ENCODE measurements around the gene ZMAT2.

The ZMAT2 gene

GRCh38 chr5:140673187-140673976, 26.9 kb upstream of the ZMAT2 start, which contains the start of gene DND1:
DND1 (minus strand) TSS chr5:140673576; CDS start chr5:140673542, 34 bp downstream.
- FAIRE-seq = no peak
- no peak for DNase-seq (ENCODE audit: insufficient read length, low spot score)
- TF ChIP-seq POLR2A (IDR thresholded peaks at IDR 0.05; ENCODE audit: low read depth, low read length) (peak; percentile 36), POLR2AphosphoS5 (IDR thresholded peaks at IDR 0.05; ENCODE audit: low read depth, low read length) (peak; percentile 58), SPI1 (IDR thresholded peaks at IDR 0.05; ENCODE audit: low read depth, low read length) (no peak), TAF1 (IDR thresholded peaks at IDR 0.05; ENCODE audit: low read depth, low read length) (no peak), PAX5 (IDR thresholded peaks at IDR 0.05; ENCODE audit: insufficient read depth, low read length, severe bottlenecking) (no peak), POU2F2 (IDR thresholded peaks at IDR 0.05; ENCODE audit: low read depth, low read length) (no peak)

GRCh38 chr5:140674211-140674610, 26.0 kb upstream of the ZMAT2 start:
- DNase-seq (ENCODE audit: insufficient read length, low spot score) (no peak), FAIRE-seq (no peak)
- TF ChIP-seq POU2F2 (IDR thresholded peaks at IDR 0.05; ENCODE audit: low read depth, low read length) (no peak), SPI1 (IDR thresholded peaks at IDR 0.05; ENCODE audit: low read depth, low read length) (no peak), TAF1 (IDR thresholded peaks at IDR 0.05; ENCODE audit: low read depth, low read length) (no peak), PAX5 (IDR thresholded peaks at IDR 0.05; ENCODE audit: insufficient read depth, low read length, severe bottlenecking) (no peak)

DNA sequence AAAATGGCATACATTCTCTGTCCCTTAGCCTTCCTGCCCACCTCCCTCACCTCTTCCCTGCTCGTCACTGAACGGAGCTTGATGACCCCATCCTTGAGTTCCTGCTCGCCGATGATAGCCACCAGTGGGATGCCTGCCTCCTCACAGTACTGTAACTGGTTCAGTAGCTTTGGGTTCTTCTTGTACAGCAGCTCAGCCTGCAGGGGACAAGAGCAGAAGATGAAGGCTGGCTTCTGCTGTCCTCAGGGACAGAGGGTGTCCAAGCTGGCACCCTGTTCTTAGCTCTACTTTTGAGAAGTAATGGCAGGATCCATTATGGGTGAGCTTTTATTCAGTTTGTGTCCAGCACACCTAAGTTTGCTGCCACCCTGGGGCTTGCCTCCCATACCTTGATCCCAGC, 25.6 kb upstream of the ZMAT2 start:
- no peak for TF ChIP-seq SPI1 (IDR thresholded peaks at IDR 0.05; ENCODE audit: low read depth, low read length)
- no peak for TF ChIP-seq POU2F2 (IDR thresholded peaks at IDR 0.05; ENCODE audit: low read depth, low read length)
- no peak for TF ChIP-seq TAF1 (IDR thresholded peaks at IDR 0.05; ENCODE audit: low read depth, low read length)
- no peak for TF ChIP-seq PAX5 (IDR thresholded peaks at IDR 0.05; ENCODE audit: insufficient read depth, low read length, severe bottlenecking)
- peak; percentile 33; the same call in 1 of the 2 replicates for TF ChIP-seq POLR2A (IDR thresholded peaks at IDR 0.05; ENCODE audit: low read depth, low read length)
- TF ChIP-seq POLR2AphosphoS5 (IDR thresholded peaks at IDR 0.05; ENCODE audit: low read depth, low read length) = no peak
- FAIRE-seq = no peak
- DNase-seq (ENCODE audit: insufficient read length, low spot score) = no peak

- no peak for TF ChIP-seq TAF1 (IDR thresholded peaks at IDR 0.05; ENCODE audit: low read depth, low read length)
- no peak for TF ChIP-seq POU2F2 (IDR thresholded peaks at IDR 0.05; ENCODE audit: low read depth, low read length)
- TF ChIP-seq SPI1 (IDR thresholded peaks at IDR 0.05; ENCODE audit: low read depth, low read length) = no peak
- no peak for TF ChIP-seq POLR2A (IDR thresholded peaks at IDR 0.05; ENCODE audit: low read depth, low read length)
- no peak for TF ChIP-seq PAX5 (IDR thresholded peaks at IDR 0.05; ENCODE audit: insufficient read depth, low read length, severe bottlenecking)
- TF ChIP-seq POLR2AphosphoS5 (IDR thresholded peaks at IDR 0.05; ENCODE audit: low read depth, low read length) = no peak
- no peak for FAIRE-seq
- no peak for DNase-seq (ENCODE audit: insufficient read length, low spot score)
These were observed 22.3 kb upstream of the ZMAT2 start for GRCh38 chr5:140677947-140678346.

GRCh38 chr5:140678993-140679392, 21.3 kb upstream of the ZMAT2 start:
- no peak for TF ChIP-seq POLR2AphosphoS5 (IDR thresholded peaks at IDR 0.05; ENCODE audit: low read depth, low read length)
- TF ChIP-seq SPI1 (IDR thresholded peaks at IDR 0.05; ENCODE audit: low read depth, low read length) = no peak
- TF ChIP-seq TAF1 (IDR thresholded peaks at IDR 0.05; ENCODE audit: low read depth, low read length) = no peak
- no peak for TF ChIP-seq POU2F2 (IDR thresholded peaks at IDR 0.05; ENCODE audit: low read depth, low read length)
- no peak for TF ChIP-seq POLR2A (IDR thresholded peaks at IDR 0.05; ENCODE audit: low read depth, low read length)
- TF ChIP-seq PAX5 (IDR thresholded peaks at IDR 0.05; ENCODE audit: insufficient read depth, low read length, severe bottlenecking) = no peak
- FAIRE-seq (no peak), DNase-seq (ENCODE audit: insufficient read length, low spot score) (no peak)

- TF ChIP-seq SPI1 (IDR thresholded peaks at IDR 0.05; ENCODE audit: low read depth, low read length) (no peak), PAX5 (IDR thresholded peaks at IDR 0.05; ENCODE audit: insufficient read depth, low read length, severe bottlenecking) (no peak), TAF1 (IDR thresholded peaks at IDR 0.05; ENCODE audit: low read depth, low read length) (no peak), POLR2AphosphoS5 (IDR thresholded peaks at IDR 0.05; ENCODE audit: low read depth, low read length) (no peak), POU2F2 (IDR thresholded peaks at IDR 0.05; ENCODE audit: low read depth, low read length) (no peak), POLR2A (IDR thresholded peaks at IDR 0.05; ENCODE audit: low read depth, low read length) (no peak)
- FAIRE-seq = peak; percentile 47
- DNase-seq (ENCODE audit: insufficient read length, low spot score) = no peak
These were observed 9.8 kb upstream of the ZMAT2 start for GRCh38 chr5:140690376-140690932.

DNA sequence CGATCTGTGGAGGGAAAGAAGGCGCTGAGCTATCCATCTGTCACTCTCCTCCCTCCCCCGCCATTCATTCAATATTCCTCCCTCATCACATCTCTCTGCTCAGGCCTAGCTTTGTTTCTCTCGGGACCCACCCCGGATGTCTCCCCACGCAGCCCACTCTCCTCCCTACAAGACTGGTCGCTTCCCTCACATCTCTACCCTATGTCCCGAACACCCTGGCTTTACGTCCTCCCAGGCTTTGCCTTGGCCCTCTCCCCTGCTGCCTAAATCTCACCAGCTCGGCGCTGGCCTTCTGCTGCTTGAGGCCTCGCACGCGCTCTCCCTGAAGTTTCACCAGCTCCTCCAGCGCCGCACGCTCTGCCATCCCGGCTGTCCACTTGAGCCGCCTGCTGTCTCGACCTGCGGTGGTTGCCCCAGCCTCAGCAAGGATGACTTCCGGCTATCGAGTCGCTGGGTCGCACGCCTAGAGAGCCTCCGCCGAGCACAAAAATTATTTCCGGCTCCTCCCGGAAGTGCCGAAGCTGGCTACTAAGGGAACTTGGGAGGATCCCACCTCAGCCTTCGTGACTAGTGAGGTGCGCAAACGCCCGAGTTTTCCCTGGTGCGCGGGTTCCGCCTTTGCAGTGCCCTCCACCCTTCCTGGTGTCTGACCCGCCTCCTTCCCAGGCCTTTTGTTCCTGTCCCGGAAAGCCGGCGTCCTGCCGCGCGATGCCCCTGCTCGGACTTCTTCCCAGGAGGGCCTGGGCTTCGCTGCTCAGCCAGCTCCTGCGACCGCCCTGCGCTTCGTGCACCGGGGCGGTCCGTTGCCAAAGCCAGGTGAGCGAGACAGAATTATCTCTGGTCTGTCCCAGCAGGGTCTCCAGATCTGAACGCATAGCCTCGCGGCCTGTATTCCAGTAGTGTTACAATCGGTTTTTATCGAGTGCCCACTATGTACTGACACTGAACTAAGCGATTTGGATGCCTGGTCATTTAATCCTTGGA, 9.0 kb upstream of the ZMAT2 start, which contains the start of the genes HARS1 and HARS2:
Gene HARS1 (minus strand): TSS at position 430 of the 984 bp plus-strand sequence. CDS start 66 bp downstream, at position 364.
Gene HARS2 (plus strand): TSS at position 515 of the 984 bp plus-strand sequence. CDS start 194 bp downstream, at position 709.
- peak; percentile 91 for FAIRE-seq

GRCh38 chr5:140694276-140694675, 6.0 kb upstream of the ZMAT2 start:
- no peak for TF ChIP-seq POLR2A (IDR thresholded peaks at IDR 0.05; ENCODE audit: low read depth, low read length)
- no peak for TF ChIP-seq TAF1 (IDR thresholded peaks at IDR 0.05; ENCODE audit: low read depth, low read length)
- TF ChIP-seq POLR2AphosphoS5 (IDR thresholded peaks at IDR 0.05; ENCODE audit: low read depth, low read length) = no peak
- no peak for FAIRE-seq
- no peak for DNase-seq (ENCODE audit: insufficient read length, low spot score)

More for the DNA sequence above, 9.0 kb upstream of the ZMAT2 start, which contains the start of the genes HARS1 and HARS2:
- peak; percentile 82 for DNase-seq (ENCODE audit: insufficient read length, low spot score)
- TF ChIP-seq SPI1 (IDR thresholded peaks at IDR 0.05; ENCODE audit: low read depth, low read length) = 0 out of 2 replicates have a peak, but pooled peaks have one; percentile 24
- TF ChIP-seq POLR2AphosphoS5 (IDR thresholded peaks at IDR 0.05; ENCODE audit: low read depth, low read length) = peak; percentile 92
- no peak for TF ChIP-seq PAX5 (IDR thresholded peaks at IDR 0.05; ENCODE audit: insufficient read depth, low read length, severe bottlenecking)
- peak; percentile 88 for TF ChIP-seq POLR2A (IDR thresholded peaks at IDR 0.05; ENCODE audit: low read depth, low read length)
- TF ChIP-seq POU2F2 (IDR thresholded peaks at IDR 0.05; ENCODE audit: low read depth, low read length) = no peak; the same call in none of the 2 replicates
- peak; percentile 80 for TF ChIP-seq TAF1 (IDR thresholded peaks at IDR 0.05; ENCODE audit: low read depth, low read length)
